HEK293 (cell line): ENCODE measurements around the gene REPS2.

Source experiments
- CTCF ChIA-PET: fragments of 350-600 bp; formaldehyde crosslinking; extraction: SDS; loops from one replicate; lab custom pipeline; 2021; ENCODE audit warnings: antibody characterized with exemption; lab: Yijun Ruan, JAX
- POLR2A ChIA-PET: fragments of 300-600 bp; formaldehyde crosslinking; extraction: SDS; loops from one replicate; lab custom pipeline; 2020; ENCODE audit warnings: antibody characterized with exemption, inconsistent platforms; lab: Yijun Ruan, JAX
- H3K27ac ChIP-seq: fragments of 200-500 bp; sonication (Bioruptor generic); 2 replicates; pipeline ENCODE4 v1.5.1; 2014; ENCODE audit warnings: low read depth, low read length, control low read depth, inconsistent platforms; ENCODE audit errors: extremely low read depth
- H3K36me3 ChIP-seq, 2 experiments: fragments of 200-500 bp in 1 of 2; sonication (Bioruptor generic) in 1 of 2; 1 replicate in 1 of 2; 2 replicates in 1 of 2; pipeline ENCODE4 v1.5.1; 2014 to 2017; ENCODE audit warnings: inconsistent platforms in 2 of 2, low read length in 2 of 2; ENCODE audit not compliant: control insufficient read depth in 2 of 2, insufficient read depth in 1 of 2
- H3K4me1 ChIP-seq: fragments of 200-500 bp; sonication (Bioruptor generic); 2 replicates; pipeline ENCODE4 v1.5.1; 2014; ENCODE audit warnings: mild to moderate bottlenecking, low read length, inconsistent platforms; ENCODE audit not compliant: control insufficient read depth, insufficient read depth
- H3K4me3 ChIP-seq: 2 replicates; pipeline ENCODE4 v1.5.1; 2011; ENCODE audit warnings: low read depth, mild to moderate bottlenecking, control low read depth, low read length, moderate library complexity
- H3K9me3 ChIP-seq: fragments of 200-500 bp; sonication (Bioruptor generic); 2 replicates; pipeline ENCODE4 v1.5.1; 2014; ENCODE audit warnings: low read depth, low read length, inconsistent platforms; ENCODE audit not compliant: control insufficient read depth, insufficient read depth
- HOXD13 ChIP-seq: sonication (generic); formaldehyde crosslinking; IDR thresholded peaks from 2 replicates; pipeline ENCODE4 v1.8.0; 2022; ENCODE audit warnings: missing genetic modification reagents, borderline replicate concordance
- MEIS1 ChIP-seq: sonication (generic); formaldehyde crosslinking; IDR thresholded peaks from 2 replicates; pipeline ENCODE4 v1.8.1; 2022; ENCODE audit warnings: missing genetic modification reagents, mild to moderate bottlenecking, borderline replicate concordance
- MYNN ChIP-seq: fragments of 450-650 bp; formaldehyde crosslinking; IDR thresholded peaks from 2 replicates; pipeline ENCODE4 v1.5.1; 2016; ENCODE audit warnings: missing biosample characterization, missing genetic modification characterization, borderline replicate concordance
- MZF1 ChIP-seq: fragments of 450-650 bp; formaldehyde crosslinking; IDR thresholded peaks from 2 replicates; pipeline ENCODE4 v1.5.1; 2017; ENCODE audit warnings: missing biosample characterization, missing genetic modification characterization, borderline replicate concordance
- ZBTB21 ChIP-seq: fragments of 450-650 bp; formaldehyde crosslinking; IDR thresholded peaks from 2 replicates; pipeline ENCODE4 v1.5.1; 2017; ENCODE audit warnings: missing biosample characterization, missing genetic modification characterization
- ZFP3 ChIP-seq: fragments of 450-650 bp; formaldehyde crosslinking; IDR thresholded peaks from 2 replicates; pipeline ENCODE4 v1.5.1; 2016; ENCODE audit warnings: low read depth, missing biosample characterization, missing genetic modification characterization
- ZNF112 ChIP-seq: fragments of 450-650 bp; formaldehyde crosslinking; IDR thresholded peaks from 2 replicates; pipeline ENCODE4 v1.5.0; 2017; ENCODE audit warnings: missing biosample characterization, missing genetic modification characterization
- ZNF169 ChIP-seq: fragments of 450-650 bp; formaldehyde crosslinking; IDR thresholded peaks from 2 replicates; pipeline ENCODE4 v1.5.1; 2016; ENCODE audit warnings: missing biosample characterization, missing genetic modification characterization
- ZNF2 ChIP-seq: fragments of 450-650 bp; formaldehyde crosslinking; IDR thresholded peaks from 2 replicates; pipeline ENCODE4 v1.5.1; 2016; ENCODE audit warnings: missing biosample characterization, missing genetic modification characterization
- ZNF202 ChIP-seq: fragments of 450-650 bp; formaldehyde crosslinking; IDR thresholded peaks from 2 replicates; pipeline ENCODE4 v1.5.1; 2016; ENCODE audit warnings: missing biosample characterization, missing genetic modification characterization, borderline replicate concordance
- ZNF214 ChIP-seq: fragments of 450-650 bp; formaldehyde crosslinking; IDR thresholded peaks from 2 replicates; pipeline ENCODE4 v1.5.1; 2017; ENCODE audit warnings: missing biosample characterization, mild to moderate bottlenecking, missing genetic modification characterization, borderline replicate concordance
- ZNF221 ChIP-seq: fragments of 450-650 bp; formaldehyde crosslinking; IDR thresholded peaks from 2 replicates; pipeline ENCODE4 v1.5.1; 2017; ENCODE audit warnings: missing biosample characterization, missing genetic modification characterization, borderline replicate concordance
- ZNF449 ChIP-seq: fragments of 450-650 bp; formaldehyde crosslinking; IDR thresholded peaks from 2 replicates; pipeline ENCODE4 v1.5.1; 2017; ENCODE audit warnings: missing biosample characterization, mild to moderate bottlenecking, missing genetic modification characterization, moderate library complexity
- ZNF549 ChIP-seq: fragments of 450-650 bp; IDR thresholded peaks from 2 replicates; pipeline ENCODE4 v1.5.1; 2018; ENCODE audit warnings: missing biosample characterization, missing genetic modification characterization, mild to moderate bottlenecking, inconsistent platforms, moderate library complexity
- ZNF600 ChIP-seq: fragments of 450-650 bp; formaldehyde crosslinking; IDR thresholded peaks from 2 replicates; pipeline ENCODE4 v1.5.1; 2016; ENCODE audit warnings: missing biosample characterization, missing genetic modification characterization
- ZNF658 ChIP-seq: fragments of 450-650 bp; formaldehyde crosslinking; IDR thresholded peaks from 2 replicates; pipeline ENCODE4; 2016; ENCODE audit warnings: missing biosample characterization, missing genetic modification characterization
- ZNF76 ChIP-seq: fragments of 450-650 bp; formaldehyde crosslinking; IDR thresholded peaks from 2 replicates; pipeline ENCODE4; 2016; ENCODE audit warnings: low read depth, missing biosample characterization, missing genetic modification characterization, borderline replicate concordance
- ZNF768 ChIP-seq: fragments of 450-650 bp; formaldehyde crosslinking; IDR thresholded peaks from 2 replicates; pipeline ENCODE4 v1.5.1; 2018; ENCODE audit warnings: missing biosample characterization, mild to moderate bottlenecking, missing genetic modification characterization
- ZSCAN16 ChIP-seq: fragments of 450-650 bp; formaldehyde crosslinking; IDR thresholded peaks from 2 replicates; pipeline ENCODE4 v1.5.1; 2016; ENCODE audit warnings: missing biosample characterization, missing genetic modification characterization
- ZSCAN5A ChIP-seq: fragments of 450-650 bp; formaldehyde crosslinking; IDR thresholded peaks from 2 replicates; pipeline ENCODE4 v1.5.1; 2016; ENCODE audit warnings: missing biosample characterization, missing genetic modification characterization
- TF ChIP-seq, protein P1 (sequence below): fragments of 450-650 bp; formaldehyde crosslinking; IDR thresholded peaks from 2 replicates; pipeline ENCODE4 v1.5.1; 2016; ENCODE audit warnings: missing biosample characterization, missing genetic modification characterization, borderline replicate concordance
- TF ChIP-seq, protein P2 (sequence below): fragments of 450-650 bp; formaldehyde crosslinking; IDR thresholded peaks from 2 replicates; pipeline ENCODE4 v1.5.0; 2017; ENCODE audit warnings: missing biosample characterization, missing genetic modification characterization, borderline replicate concordance

The REPS2 gene

GRCh38 chrX:16986169-16986568 lies 39.7 kb downstream of the REPS2 start (continued):
- TF ChIP-seq ZSCAN5A (tag by site-specific recombination): no peak

DNA sequence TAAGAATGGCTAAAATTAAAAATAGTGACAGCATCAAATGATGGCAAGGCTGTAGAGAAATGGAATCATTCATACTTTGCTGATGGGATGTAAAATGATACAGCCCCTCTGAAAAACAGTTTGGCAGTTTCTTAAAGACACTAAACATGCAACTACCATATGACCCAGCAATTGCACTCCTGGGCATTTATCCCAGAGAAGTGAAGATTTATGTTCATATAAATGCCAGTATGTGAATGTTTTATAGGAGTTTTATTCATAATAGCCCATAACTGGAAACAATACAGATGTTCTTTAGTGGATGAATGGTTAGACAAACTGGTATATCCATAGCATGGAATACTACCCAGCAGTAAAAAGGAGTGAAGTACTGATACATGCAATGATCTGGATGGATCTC lies 43.3 kb downstream of the REPS2 start:
- Histone ChIP-seq H3K4me3 (no peak overlapping the region), H3K27ac (no peak overlapping the region), H3K9me3 (0 out of 2 replicates have a peak, but pooled peaks cover 3% of the 10 kb centered on the region), H3K36me3 (no peaks in the 10 kb centered on the region), H3K4me1 (no peaks in the 10 kb centered on the region)
- TF ChIP-seq ZBTB21 (tag by site-specific recombination): no peak
- no peak for TF ChIP-seq ZNF76 (tag by site-specific recombination)
- no peak for TF ChIP-seq ZNF112 (tag by site-specific recombination)
- ChIA-PET CTCF (interaction anchor here (1.0 kb wide), 1 partner anchor 86 kb away, joined by 3 read pairs; no protein-coding TSS in a partner anchor), POLR2A (no interaction called here)

DNA sequence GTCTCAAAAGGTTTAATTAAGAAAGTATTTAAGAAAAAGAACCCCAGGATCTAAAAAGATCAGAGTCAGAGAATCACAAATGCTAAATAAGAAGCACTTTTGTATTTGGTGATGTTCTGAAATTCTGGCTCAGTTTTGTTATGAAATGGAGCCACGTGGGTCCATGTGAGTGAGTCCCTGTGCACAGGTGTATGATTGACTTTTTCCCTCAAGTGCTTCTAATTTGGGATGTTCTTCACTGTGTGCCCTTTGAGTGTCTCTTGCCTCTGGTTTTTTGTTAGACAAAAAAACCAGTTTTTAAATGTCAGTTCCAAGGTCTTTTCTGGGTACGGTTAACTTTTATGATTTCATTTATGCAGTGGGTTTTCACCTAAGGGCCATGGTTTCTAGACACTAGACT lies 44.4 kb downstream of the REPS2 start:
- H3K4me3 ChIP-seq: no peak overlapping the region
- no peak overlapping the region for H3K27ac ChIP-seq
- ChIA-PET CTCF (interaction anchor here (0.6 kb wide), 1 partner anchor 118 kb away, joined by 3 read pairs; no protein-coding TSS in a partner anchor), POLR2A (no interaction called here)
- H3K9me3 ChIP-seq: 0 out of 2 replicates have a peak, but pooled peaks cover 3% of the 10 kb centered on the region
- TF ChIP-seq ZNF768 (tag by site-specific recombination) (no peak), ZNF658 (tag by site-specific recombination) (no peak), ZNF449 (tag by site-specific recombination) (no peak), MYNN (tag by site-specific recombination) (no peak), MEIS1 (CRISPR knock-in tag) (no peak), ZNF221 (tag by site-specific recombination) (no peak), ZNF2 (no peak), ZNF549 (tag by site-specific recombination) (no peak), ZFP3 (tag by site-specific recombination) (no peak), ZNF600 (no peak), ZSCAN16 (tag by site-specific recombination) (no peak), HOXD13 (CRISPR knock-in tag) (no peak), ZNF202 (tag by site-specific recombination) (no peak), MZF1 (no peak), ZNF214 (tag by site-specific recombination) (no peak), ZNF169 (tag by site-specific recombination) (no peak)
- TF ChIP-seq, protein P1, sequence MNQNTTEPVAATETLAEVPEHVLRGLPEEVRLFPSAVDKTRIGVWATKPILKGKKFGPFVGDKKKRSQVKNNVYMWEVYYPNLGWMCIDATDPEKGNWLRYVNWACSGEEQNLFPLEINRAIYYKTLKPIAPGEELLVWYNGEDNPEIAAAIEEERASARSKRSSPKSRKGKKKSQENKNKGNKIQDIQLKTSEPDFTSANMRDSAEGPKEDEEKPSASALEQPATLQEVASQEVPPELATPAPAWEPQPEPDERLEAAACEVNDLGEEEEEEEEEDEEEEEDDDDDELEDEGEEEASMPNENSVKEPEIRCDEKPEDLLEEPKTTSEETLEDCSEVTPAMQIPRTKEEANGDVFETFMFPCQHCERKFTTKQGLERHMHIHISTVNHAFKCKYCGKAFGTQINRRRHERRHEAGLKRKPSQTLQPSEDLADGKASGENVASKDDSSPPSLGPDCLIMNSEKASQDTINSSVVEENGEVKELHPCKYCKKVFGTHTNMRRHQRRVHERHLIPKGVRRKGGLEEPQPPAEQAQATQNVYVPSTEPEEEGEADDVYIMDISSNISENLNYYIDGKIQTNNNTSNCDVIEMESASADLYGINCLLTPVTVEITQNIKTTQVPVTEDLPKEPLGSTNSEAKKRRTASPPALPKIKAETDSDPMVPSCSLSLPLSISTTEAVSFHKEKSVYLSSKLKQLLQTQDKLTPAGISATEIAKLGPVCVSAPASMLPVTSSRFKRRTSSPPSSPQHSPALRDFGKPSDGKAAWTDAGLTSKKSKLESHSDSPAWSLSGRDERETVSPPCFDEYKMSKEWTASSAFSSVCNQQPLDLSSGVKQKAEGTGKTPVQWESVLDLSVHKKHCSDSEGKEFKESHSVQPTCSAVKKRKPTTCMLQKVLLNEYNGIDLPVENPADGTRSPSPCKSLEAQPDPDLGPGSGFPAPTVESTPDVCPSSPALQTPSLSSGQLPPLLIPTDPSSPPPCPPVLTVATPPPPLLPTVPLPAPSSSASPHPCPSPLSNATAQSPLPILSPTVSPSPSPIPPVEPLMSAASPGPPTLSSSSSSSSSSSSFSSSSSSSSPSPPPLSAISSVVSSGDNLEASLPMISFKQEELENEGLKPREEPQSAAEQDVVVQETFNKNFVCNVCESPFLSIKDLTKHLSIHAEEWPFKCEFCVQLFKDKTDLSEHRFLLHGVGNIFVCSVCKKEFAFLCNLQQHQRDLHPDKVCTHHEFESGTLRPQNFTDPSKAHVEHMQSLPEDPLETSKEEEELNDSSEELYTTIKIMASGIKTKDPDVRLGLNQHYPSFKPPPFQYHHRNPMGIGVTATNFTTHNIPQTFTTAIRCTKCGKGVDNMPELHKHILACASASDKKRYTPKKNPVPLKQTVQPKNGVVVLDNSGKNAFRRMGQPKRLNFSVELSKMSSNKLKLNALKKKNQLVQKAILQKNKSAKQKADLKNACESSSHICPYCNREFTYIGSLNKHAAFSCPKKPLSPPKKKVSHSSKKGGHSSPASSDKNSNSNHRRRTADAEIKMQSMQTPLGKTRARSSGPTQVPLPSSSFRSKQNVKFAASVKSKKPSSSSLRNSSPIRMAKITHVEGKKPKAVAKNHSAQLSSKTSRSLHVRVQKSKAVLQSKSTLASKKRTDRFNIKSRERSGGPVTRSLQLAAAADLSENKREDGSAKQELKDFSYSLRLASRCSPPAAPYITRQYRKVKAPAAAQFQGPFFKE (tag by site-specific recombination): no peak
- TF ChIP-seq, protein P2, sequence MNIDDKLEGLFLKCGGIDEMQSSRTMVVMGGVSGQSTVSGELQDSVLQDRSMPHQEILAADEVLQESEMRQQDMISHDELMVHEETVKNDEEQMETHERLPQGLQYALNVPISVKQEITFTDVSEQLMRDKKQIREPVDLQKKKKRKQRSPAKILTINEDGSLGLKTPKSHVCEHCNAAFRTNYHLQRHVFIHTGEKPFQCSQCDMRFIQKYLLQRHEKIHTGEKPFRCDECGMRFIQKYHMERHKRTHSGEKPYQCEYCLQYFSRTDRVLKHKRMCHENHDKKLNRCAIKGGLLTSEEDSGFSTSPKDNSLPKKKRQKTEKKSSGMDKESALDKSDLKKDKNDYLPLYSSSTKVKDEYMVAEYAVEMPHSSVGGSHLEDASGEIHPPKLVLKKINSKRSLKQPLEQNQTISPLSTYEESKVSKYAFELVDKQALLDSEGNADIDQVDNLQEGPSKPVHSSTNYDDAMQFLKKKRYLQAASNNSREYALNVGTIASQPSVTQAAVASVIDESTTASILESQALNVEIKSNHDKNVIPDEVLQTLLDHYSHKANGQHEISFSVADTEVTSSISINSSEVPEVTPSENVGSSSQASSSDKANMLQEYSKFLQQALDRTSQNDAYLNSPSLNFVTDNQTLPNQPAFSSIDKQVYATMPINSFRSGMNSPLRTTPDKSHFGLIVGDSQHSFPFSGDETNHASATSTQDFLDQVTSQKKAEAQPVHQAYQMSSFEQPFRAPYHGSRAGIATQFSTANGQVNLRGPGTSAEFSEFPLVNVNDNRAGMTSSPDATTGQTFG (tag by site-specific recombination): no peak
- no peaks in the 10 kb centered on the region for H3K4me1 ChIP-seq
- no peaks in the 10 kb centered on the region for H3K36me3 ChIP-seq
